Measurements from ENCODE around the gene TCAF1. TPM values are rescaled to one million over a fixed set of nuclear protein-coding genes. Genes with fewer than 3 reads are reported as not detected.

TCAF1 gene
- total RNA-seq, 1 experiment from 2014 or later = 58.4 TPM

DNA sequence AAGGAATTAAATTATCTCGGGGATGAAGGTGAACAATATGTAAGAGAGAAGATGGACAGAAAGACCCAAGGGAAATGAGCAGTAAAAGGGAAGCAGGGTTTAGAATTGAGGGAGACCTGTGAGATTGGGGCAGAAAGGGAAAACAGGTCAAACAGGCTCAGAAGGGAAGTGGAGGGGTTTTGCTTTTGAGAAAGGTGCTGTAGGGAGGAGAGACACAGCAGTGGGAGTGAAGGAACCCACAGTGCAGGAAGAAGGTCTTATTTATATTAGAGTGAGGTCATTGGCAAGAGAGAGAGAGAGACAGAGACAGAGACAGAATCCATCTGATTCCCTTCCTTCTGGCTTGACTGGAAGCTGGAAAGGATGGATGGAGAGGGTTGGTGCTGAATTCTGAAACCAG is 3.5 kb upstream of the TCAF1 start:
- Histone ChIP-seq H3K36me3 (ENCODE audit: control insufficient read depth in 1 of 2, insufficient read depth in 2 of 2, low read length in 2 of 2) (no peaks in the 10 kb centered on the region), H3K9me2 (ENCODE audit: insufficient read depth) (no peaks in the 10 kb centered on the region), H3K27me3 (ENCODE audit: insufficient read depth, low read length) (no peaks in the 10 kb centered on the region), H4K20me1 (ENCODE audit: insufficient read depth) (no peaks in the 10 kb centered on the region), H3K4me2 (ENCODE audit: low read length) (no peak overlapping the region), H2AFZ (ENCODE audit: low read depth, low read length, poor library complexity, severe bottlenecking) (no peak overlapping the region), H3K4me3 (replicated peaks in 1 of 2; ENCODE audit: low read depth in 1 of 2, low read length in 2 of 2) (no peak overlapping the region), H3K9ac (ENCODE audit: low read length) (no peak overlapping the region), H3K79me2 (ENCODE audit: insufficient read depth, low read length) (peaks cover 11% of the 10 kb centered on the region), H3K4me1 (ENCODE audit: control insufficient read depth in 1 of 2, insufficient read depth in 2 of 2, low read length in 2 of 2) (peaks cover 2 to 13% of the 10 kb centered on the region in 2 experiments; a peak in 3 of 4 replicates), H3K9me3 (ENCODE audit: control insufficient read depth in 1 of 2, insufficient read depth in 1 of 2, low read depth in 1 of 2, low read length in 2 of 2) (no peaks in the 10 kb centered on the region), H3K27ac (ENCODE audit: low read depth, low read length) (no peak overlapping the region)
- TF ChIP-seq EZH2phosphoT487 (IDR thresholded peaks at IDR 0.05; ENCODE audit: borderline replicate concordance) (no peak), EGR1 (IDR thresholded peaks at IDR 0.05; ENCODE audit: low read depth) (no peak), SP1 (IDR thresholded peaks at IDR 0.05; ENCODE audit: low read depth) (no peak), ZFX (IDR thresholded peaks at IDR 0.05) (no peak), ZNF274 (IDR thresholded peaks at IDR 0.05; ENCODE audit: low read depth, low read length) (no peak), POLR2A (IDR thresholded peaks at IDR 0.05; ENCODE audit: borderline replicate concordance, extremely low read depth, insufficient read depth, insufficient read length) (no peak), ELF1 (IDR thresholded peaks at IDR 0.05; ENCODE audit: borderline replicate concordance, low read depth) (no peak), FOSL1 (IDR thresholded peaks at IDR 0.05; ENCODE audit: low read depth) (no peak), SIN3A (IDR thresholded peaks at IDR 0.05; ENCODE audit: low read depth) (no peak), EZH2 (IDR thresholded peaks at IDR 0.05) (no peak), JUND (IDR thresholded peaks at IDR 0.05) (no peak), YY1 (IDR thresholded peaks at IDR 0.05; ENCODE audit: extremely low read depth, insufficient replicate concordance, low read depth, low read length) (no peak), POLR2AphosphoS5 (IDR thresholded peaks at IDR 0.05; ENCODE audit: low read depth, low read length) (no peak), SRF (IDR thresholded peaks at IDR 0.05; ENCODE audit: low read depth) (no peak), TCF7L2 (IDR thresholded peaks at IDR 0.05; ENCODE audit: borderline replicate concordance, extremely low read depth, insufficient read depth, insufficient read length) (no peak)
- TF ChIP-seq, protein P1, sequence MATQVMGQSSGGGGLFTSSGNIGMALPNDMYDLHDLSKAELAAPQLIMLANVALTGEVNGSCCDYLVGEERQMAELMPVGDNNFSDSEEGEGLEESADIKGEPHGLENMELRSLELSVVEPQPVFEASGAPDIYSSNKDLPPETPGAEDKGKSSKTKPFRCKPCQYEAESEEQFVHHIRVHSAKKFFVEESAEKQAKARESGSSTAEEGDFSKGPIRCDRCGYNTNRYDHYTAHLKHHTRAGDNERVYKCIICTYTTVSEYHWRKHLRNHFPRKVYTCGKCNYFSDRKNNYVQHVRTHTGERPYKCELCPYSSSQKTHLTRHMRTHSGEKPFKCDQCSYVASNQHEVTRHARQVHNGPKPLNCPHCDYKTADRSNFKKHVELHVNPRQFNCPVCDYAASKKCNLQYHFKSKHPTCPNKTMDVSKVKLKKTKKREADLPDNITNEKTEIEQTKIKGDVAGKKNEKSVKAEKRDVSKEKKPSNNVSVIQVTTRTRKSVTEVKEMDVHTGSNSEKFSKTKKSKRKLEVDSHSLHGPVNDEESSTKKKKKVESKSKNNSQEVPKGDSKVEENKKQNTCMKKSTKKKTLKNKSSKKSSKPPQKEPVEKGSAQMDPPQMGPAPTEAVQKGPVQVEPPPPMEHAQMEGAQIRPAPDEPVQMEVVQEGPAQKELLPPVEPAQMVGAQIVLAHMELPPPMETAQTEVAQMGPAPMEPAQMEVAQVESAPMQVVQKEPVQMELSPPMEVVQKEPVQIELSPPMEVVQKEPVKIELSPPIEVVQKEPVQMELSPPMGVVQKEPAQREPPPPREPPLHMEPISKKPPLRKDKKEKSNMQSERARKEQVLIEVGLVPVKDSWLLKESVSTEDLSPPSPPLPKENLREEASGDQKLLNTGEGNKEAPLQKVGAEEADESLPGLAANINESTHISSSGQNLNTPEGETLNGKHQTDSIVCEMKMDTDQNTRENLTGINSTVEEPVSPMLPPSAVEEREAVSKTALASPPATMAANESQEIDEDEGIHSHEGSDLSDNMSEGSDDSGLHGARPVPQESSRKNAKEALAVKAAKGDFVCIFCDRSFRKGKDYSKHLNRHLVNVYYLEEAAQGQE (IDR thresholded peaks at IDR 0.05; ENCODE audit: low read depth) = no peak
- TF ChIP-seq, protein P2, sequence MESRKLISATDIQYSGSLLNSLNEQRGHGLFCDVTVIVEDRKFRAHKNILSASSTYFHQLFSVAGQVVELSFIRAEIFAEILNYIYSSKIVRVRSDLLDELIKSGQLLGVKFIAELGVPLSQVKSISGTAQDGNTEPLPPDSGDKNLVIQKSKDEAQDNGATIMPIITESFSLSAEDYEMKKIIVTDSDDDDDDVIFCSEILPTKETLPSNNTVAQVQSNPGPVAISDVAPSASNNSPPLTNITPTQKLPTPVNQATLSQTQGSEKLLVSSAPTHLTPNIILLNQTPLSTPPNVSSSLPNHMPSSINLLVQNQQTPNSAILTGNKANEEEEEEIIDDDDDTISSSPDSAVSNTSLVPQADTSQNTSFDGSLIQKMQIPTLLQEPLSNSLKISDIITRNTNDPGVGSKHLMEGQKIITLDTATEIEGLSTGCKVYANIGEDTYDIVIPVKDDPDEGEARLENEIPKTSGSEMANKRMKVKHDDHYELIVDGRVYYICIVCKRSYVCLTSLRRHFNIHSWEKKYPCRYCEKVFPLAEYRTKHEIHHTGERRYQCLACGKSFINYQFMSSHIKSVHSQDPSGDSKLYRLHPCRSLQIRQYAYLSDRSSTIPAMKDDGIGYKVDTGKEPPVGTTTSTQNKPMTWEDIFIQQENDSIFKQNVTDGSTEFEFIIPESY (IDR thresholded peaks at IDR 0.05; ENCODE audit: extremely low read depth, insufficient replicate concordance, low read length) = no peak
- TF ChIP-seq, protein P3, sequence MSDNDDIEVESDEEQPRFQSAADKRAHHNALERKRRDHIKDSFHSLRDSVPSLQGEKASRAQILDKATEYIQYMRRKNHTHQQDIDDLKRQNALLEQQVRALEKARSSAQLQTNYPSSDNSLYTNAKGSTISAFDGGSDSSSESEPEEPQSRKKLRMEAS (IDR thresholded peaks at IDR 0.05) = no peak
- TF ChIP-seq, protein P4, sequence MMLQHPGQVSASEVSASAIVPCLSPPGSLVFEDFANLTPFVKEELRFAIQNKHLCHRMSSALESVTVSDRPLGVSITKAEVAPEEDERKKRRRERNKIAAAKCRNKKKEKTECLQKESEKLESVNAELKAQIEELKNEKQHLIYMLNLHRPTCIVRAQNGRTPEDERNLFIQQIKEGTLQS (IDR thresholded peaks at IDR 0.05) = no peak
- TF ChIP-seq, protein P5, sequence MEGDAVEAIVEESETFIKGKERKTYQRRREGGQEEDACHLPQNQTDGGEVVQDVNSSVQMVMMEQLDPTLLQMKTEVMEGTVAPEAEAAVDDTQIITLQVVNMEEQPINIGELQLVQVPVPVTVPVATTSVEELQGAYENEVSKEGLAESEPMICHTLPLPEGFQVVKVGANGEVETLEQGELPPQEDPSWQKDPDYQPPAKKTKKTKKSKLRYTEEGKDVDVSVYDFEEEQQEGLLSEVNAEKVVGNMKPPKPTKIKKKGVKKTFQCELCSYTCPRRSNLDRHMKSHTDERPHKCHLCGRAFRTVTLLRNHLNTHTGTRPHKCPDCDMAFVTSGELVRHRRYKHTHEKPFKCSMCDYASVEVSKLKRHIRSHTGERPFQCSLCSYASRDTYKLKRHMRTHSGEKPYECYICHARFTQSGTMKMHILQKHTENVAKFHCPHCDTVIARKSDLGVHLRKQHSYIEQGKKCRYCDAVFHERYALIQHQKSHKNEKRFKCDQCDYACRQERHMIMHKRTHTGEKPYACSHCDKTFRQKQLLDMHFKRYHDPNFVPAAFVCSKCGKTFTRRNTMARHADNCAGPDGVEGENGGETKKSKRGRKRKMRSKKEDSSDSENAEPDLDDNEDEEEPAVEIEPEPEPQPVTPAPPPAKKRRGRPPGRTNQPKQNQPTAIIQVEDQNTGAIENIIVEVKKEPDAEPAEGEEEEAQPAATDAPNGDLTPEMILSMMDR (IDR thresholded peaks at IDR 0.05 in 2 of 3, conservative IDR thresholded peaks at IDR 0.05 in 1 of 3; ENCODE audit: borderline replicate concordance in 1 of 3, insufficient read depth in 1 of 3, low read depth in 2 of 3, low read length in 2 of 3) = no peak
- intact Hi-C loops (cut with micrococcal nuclease) = loop anchor here (10.0 kb wide), 1 partner anchor 119 kb away; no protein-coding TSS in a partner anchor
- CTCF ChIA-PET = no interaction called here
- BruUV-seq (replicated peaks) = no TSS peak
- ATAC-seq = no peak
- RAD21 ChIA-PET (ENCODE audit: low non-redundant PET in 1 of 2, low total read pairs in 2 of 2, uncharacterized antibody in 2 of 2, unreplicated experiment in 2 of 2) = no interaction called here
- DNase-seq (ENCODE audit: low read depth, low spot score) = no peak
- POLR2A ChIA-PET = no interaction called here
